Measurements from ENCODE around the gene PRAMEF1. TPM values are rescaled to one million over a fixed set of nuclear protein-coding genes. Genes with fewer than 3 reads are reported as not detected.
"Not testable (repeated sequence)": the region's sequence is repeated elsewhere in the genome, so short reads cannot be mapped to it uniquely, and the experiment has no call there.

The PRAMEF1 gene, protein sequence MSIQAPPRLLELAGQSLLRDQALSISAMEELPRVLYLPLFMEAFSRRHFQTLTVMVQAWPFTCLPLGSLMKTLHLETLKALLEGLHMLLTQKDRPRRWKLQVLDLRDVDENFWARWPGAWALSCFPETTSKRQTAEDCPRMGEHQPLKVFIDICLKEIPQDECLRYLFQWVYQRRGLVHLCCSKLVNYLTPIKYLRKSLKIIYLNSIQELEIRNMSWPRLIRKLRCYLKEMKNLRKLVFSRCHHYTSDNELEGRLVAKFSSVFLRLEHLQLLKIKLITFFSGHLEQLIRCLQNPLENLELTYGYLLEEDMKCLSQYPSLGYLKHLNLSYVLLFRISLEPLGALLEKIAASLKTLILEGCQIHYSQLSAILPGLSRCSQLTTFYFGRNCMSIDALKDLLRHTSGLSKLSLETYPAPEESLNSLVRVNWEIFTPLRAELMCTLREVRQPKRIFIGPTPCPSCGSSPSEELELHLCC
- total RNA-seq = not detected

DNA sequence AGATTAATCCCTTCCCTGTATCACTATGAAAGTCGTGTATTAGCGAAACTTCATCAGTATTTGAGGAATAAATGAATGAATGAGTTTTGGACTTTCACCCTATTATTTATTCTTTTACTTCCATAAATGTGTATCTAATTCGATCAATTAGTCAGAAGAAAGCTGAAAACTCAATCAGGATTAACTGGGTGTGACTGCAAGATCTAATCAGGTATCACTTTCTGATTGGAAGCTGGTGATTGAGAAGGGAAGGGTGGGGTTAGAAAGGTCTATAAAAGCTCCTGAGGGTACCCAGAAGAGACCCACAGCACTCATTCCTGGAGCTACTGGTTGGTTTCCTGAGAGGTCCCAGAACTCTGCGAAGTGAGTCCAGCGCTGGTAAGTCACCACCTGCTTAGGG is at the start of gene PRAMEF1:
Gene PRAMEF1, plus strand, starts transcription at position 301 of the 400 bp plus-strand sequence. CDS start 1,831 bp downstream, outside the sequence.
- intact Hi-C loops (cut with DNase I); H3K4me3 ChIP-seq; H3K36me3 ChIP-seq; H3K27ac ChIP-seq; H3K4me1 ChIP-seq (replicated peaks); DNase-seq (ENCODE audit: low spot score); H3K9me3 ChIP-seq; H3K27me3 ChIP-seq (replicated peaks; ENCODE audit: insufficient read depth): not testable (repeated sequence)
- 77% methylated on average over 3 of the region's 5 CpGs for WGBS

DNA sequence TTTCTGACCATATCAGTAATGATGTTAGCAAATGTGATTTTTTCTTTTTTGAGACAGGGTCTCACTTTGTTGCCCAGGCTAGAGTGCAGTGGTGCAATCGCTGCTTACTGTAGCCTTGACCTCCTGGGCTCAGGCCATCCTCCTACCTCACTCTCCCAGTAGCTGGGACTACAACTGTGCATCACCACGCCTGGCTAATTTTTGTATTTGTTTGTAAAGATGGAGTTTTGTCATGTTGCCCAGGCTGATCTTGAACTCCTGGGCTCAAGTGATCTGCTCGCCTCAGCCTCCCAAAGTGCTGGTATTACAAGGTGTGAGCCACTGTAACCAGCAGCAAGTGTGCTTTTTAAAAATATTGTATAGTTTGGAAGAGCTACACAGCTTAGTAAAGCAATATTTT is 49.3 kb upstream of the PRAMEF1 start:
- Histone ChIP-seq H3K27me3 (replicated peaks; ENCODE audit: insufficient read depth) (no peaks in the 10 kb centered on the region), H3K27ac (no peak overlapping the region), H3K4me3 (no peak overlapping the region), H3K4me1 (replicated peaks) (no peaks in the 10 kb centered on the region), H3K36me3 (no peaks in the 10 kb centered on the region), H3K9me3 (no peaks in the 10 kb centered on the region)
- DNase-seq (ENCODE audit: low spot score) = no peak
- no peak for TF ChIP-seq POLR2A (IDR thresholded peaks at IDR 0.05)
- TF ChIP-seq, protein P1, sequence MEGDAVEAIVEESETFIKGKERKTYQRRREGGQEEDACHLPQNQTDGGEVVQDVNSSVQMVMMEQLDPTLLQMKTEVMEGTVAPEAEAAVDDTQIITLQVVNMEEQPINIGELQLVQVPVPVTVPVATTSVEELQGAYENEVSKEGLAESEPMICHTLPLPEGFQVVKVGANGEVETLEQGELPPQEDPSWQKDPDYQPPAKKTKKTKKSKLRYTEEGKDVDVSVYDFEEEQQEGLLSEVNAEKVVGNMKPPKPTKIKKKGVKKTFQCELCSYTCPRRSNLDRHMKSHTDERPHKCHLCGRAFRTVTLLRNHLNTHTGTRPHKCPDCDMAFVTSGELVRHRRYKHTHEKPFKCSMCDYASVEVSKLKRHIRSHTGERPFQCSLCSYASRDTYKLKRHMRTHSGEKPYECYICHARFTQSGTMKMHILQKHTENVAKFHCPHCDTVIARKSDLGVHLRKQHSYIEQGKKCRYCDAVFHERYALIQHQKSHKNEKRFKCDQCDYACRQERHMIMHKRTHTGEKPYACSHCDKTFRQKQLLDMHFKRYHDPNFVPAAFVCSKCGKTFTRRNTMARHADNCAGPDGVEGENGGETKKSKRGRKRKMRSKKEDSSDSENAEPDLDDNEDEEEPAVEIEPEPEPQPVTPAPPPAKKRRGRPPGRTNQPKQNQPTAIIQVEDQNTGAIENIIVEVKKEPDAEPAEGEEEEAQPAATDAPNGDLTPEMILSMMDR (IDR thresholded peaks at IDR 0.05) = no peak
- no peak for TF ChIP-seq POLR2AphosphoS5 (IDR thresholded peaks at IDR 0.05)
- intact Hi-C loops (cut with DNase I) = no loop called here
- WGBS = 90% methylated on average over 3 of the region's 3 CpGs

- no peak for TF ChIP-seq POLR2A (IDR thresholded peaks at IDR 0.05)
- no peak for TF ChIP-seq POLR2AphosphoS5 (IDR thresholded peaks at IDR 0.05)
- TF ChIP-seq, protein P1 (IDR thresholded peaks at IDR 0.05) = no peak
Observed at GRCh38 chr1:12745126-12745991, 45.8 kb upstream of the PRAMEF1 start.

DNA sequence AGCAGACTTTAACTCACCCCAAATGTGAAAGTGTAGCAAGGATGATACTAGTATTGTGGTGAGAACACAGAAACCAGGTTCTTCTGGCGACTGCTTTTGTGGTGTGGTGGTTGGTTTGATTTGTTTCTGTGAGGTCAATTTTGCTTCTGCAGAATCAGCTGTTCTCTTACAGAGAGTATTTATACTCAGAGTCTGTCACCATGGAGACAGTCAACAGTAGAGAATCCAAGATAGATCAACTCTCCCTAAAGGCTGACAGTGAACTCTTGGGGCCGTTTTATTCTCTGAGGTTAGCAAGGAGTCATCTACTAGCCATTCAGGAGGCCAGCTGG is 45.2 kb upstream of the PRAMEF1 start, which contains the start of gene CFAP107:
Gene CFAP107, plus strand, starts transcription at position 209 of the 332 bp plus-strand sequence. CDS start 231 bp downstream, outside the sequence.
- Histone ChIP-seq H3K9me3 (no peaks in the 10 kb centered on the region), H3K27ac (no peak within 1 kb of the TSS), H3K4me3 (no peak within 1 kb of the TSS), H3K4me1 (replicated peaks) (no peaks in the 10 kb centered on the region), H3K36me3 (no peaks in the 10 kb centered on the region), H3K27me3 (replicated peaks; ENCODE audit: insufficient read depth) (no peaks in the 10 kb centered on the region)
- intact Hi-C loops (cut with DNase I) = no loop called here
- DNase-seq (ENCODE audit: low spot score) = no peak
- 15% methylated on average over 2 of the region's 2 CpGs for WGBS
- TF ChIP-seq, protein P1 (IDR thresholded peaks at IDR 0.05) = no peak
- no peak for TF ChIP-seq POLR2AphosphoS5 (IDR thresholded peaks at IDR 0.05)
- TF ChIP-seq POLR2A (IDR thresholded peaks at IDR 0.05) = no peak

More at GRCh38 chr1:12745126-12745991, 45.8 kb upstream of the PRAMEF1 start:
- no peaks in the 10 kb centered on the region for H3K4me1 ChIP-seq (replicated peaks)
- DNase-seq (ENCODE audit: low spot score) = no peak
- H3K4me3 ChIP-seq = no peak overlapping the region
- H3K36me3 ChIP-seq = no peaks in the 10 kb centered on the region
- H3K27me3 ChIP-seq (replicated peaks; ENCODE audit: insufficient read depth) = no peaks in the 10 kb centered on the region
- no peaks in the 10 kb centered on the region for H3K9me3 ChIP-seq
- WGBS = 64% methylated on average over 3 of the region's 3 CpGs
- intact Hi-C loops (cut with DNase I) = no loop called here
- H3K27ac ChIP-seq = no peak overlapping the region

GRCh38 chr1:12748778-12749355 is 42.3 kb upstream of the PRAMEF1 start:
- intact Hi-C loops (cut with DNase I) = no loop called here
- TF ChIP-seq POLR2AphosphoS5 (IDR thresholded peaks at IDR 0.05) (no peak), POLR2A (IDR thresholded peaks at IDR 0.05) (no peak)
- TF ChIP-seq, protein P1 (IDR thresholded peaks at IDR 0.05) = no peak
- H3K9me3 ChIP-seq = no peaks in the 10 kb centered on the region
- DNase-seq (ENCODE audit: low spot score) = no peak
- no peaks in the 10 kb centered on the region for H3K27me3 ChIP-seq (replicated peaks; ENCODE audit: insufficient read depth)
- no peaks in the 10 kb centered on the region for H3K36me3 ChIP-seq
- no peaks in the 10 kb centered on the region for H3K4me1 ChIP-seq (replicated peaks)
- H3K27ac ChIP-seq = no peak overlapping the region
- H3K4me3 ChIP-seq = no peak overlapping the region
